A549 (cell line): ENCODE data around the gene EXOC2. TPM values are rescaled to one million over a fixed set of nuclear protein-coding genes. Genes with fewer than 3 reads are reported as not detected.

Source experiments
- ATAC-seq, 2 experiments: fragments of 200-7000 bp in 1 of 2; fragments of >200 bp in 1 of 2; cut with Nextera tagmentation in 1 of 2; cut with Tn5 transposase in 1 of 2; 3 replicates each; pipeline versions ENCODE4 v1.8.0 to v1.9.1; 2018 to 2020; ENCODE audit warnings: mild to moderate bottlenecking in 1 of 2, moderate library complexity in 1 of 2
- CTCF ChIA-PET: fragments of 300-600 bp; sonication (Branson Sonifier 250); formaldehyde crosslinking; extraction: SDS; loops from one replicate; lab custom pipeline; 2021; ENCODE audit warnings: antibody characterized with exemption, inconsistent platforms; lab: Yijun Ruan, JAX
- POLR2A ChIA-PET: fragments of 350-600 bp; formaldehyde crosslinking; extraction: SDS; loops from one replicate; lab custom pipeline; 2021; ENCODE audit warnings: antibody characterized with exemption, inconsistent platforms; lab: Yijun Ruan, JAX
- DNase-seq, 2 experiments: peaks; one replicate each; pipeline versions ENCODE4 v3.0.0 to v3.0.0-alpha.2; 2011 to 2016; ENCODE audit warnings: low read depth in 1 of 2, low spot score in 1 of 2
- FAIRE-seq: peaks from 2 replicates; lab custom pipeline; 2011; peaks lifted over from hg19 to GRCh38; lab: Jason Lieb, UNC
- H3K27ac ChIP-seq, 2 experiments: fragments of >200 bp; sonication (Bioruptor Twin); formaldehyde crosslinking; 3 replicates each; pipeline ENCODE4 v1.5.1; 2016 to 2017
- H3K4me1 ChIP-seq: fragments of >200 bp; sonication (Bioruptor Twin); formaldehyde crosslinking; 3 replicates; pipeline ENCODE4 v1.6.1; 2016
- H3K4me2 ChIP-seq: fragments of >200 bp; sonication (Bioruptor Twin); formaldehyde crosslinking; 3 replicates; pipeline ENCODE4 v1.6.1; 2016
- H3K4me3 ChIP-seq: fragments of >200 bp; sonication (Bioruptor Twin); formaldehyde crosslinking; 3 replicates; pipeline ENCODE4 v1.5.1; 2016
- H3K9me3 ChIP-seq: fragments of >200 bp; sonication (Bioruptor Twin); formaldehyde crosslinking; 3 replicates; pipeline ENCODE4 v1.6.1; 2016
- CBX2 ChIP-seq: fragments of 200-600 bp; sonication (generic); IDR thresholded peaks from 2 replicates; pipeline ENCODE4 v1.6.1; 2016; ENCODE audit warnings: low read depth, mild to moderate bottlenecking, borderline replicate concordance
- CEBPB ChIP-seq, 2 experiments: fragments of >200 bp in 1 of 2; sonication (Bioruptor Twin) in 1 of 2; formaldehyde crosslinking in 1 of 2; IDR thresholded peaks; 2 replicates each; pipeline ENCODE4 v1.6.1; 2012 to 2016
- EHMT2 ChIP-seq: fragments of 200-600 bp; sonication (generic); IDR thresholded peaks from 2 replicates; pipeline ENCODE4 v1.6.1; 2016; ENCODE audit warnings: antibody characterized with exemption, low read depth, mild to moderate bottlenecking, moderate library complexity
- ESRRA ChIP-seq: fragments of 150-350 bp; IDR thresholded peaks from 2 replicates; pipeline ENCODE4 v1.6.1; 2014; ENCODE audit warnings: mild to moderate bottlenecking, low read length, borderline replicate concordance
- FOSB ChIP-seq: fragments of 250-450 bp; sonication (Bioruptor Pico); IDR thresholded peaks from 2 replicates; pipeline ENCODE4 v1.5.0; 2020; ENCODE audit warnings: mild to moderate bottlenecking, moderate library complexity
- FOSL2 ChIP-seq, 2 experiments: fragments of 450-650 bp in 1 of 2; fragments of >200 bp in 1 of 2; sonication (Bioruptor Twin) in 1 of 2; formaldehyde crosslinking; IDR thresholded peaks; 2 replicates each; pipeline versions ENCODE4 v1.5.0 to v1.6.1; 2016 to 2020; ENCODE audit warnings: mild to moderate bottlenecking in 1 of 2, moderate library complexity in 1 of 2
- FOXS1 ChIP-seq: fragments of 250-450 bp; sonication (Bioruptor Pico); IDR thresholded peaks from 2 replicates; pipeline ENCODE4 v1.5.0; 2020; ENCODE audit warnings: mild to moderate bottlenecking, moderate library complexity
- HOXB13 ChIP-seq: fragments of 250-450 bp; sonication (Bioruptor Pico); IDR thresholded peaks from 2 replicates; pipeline ENCODE4 v1.5.0; 2020; ENCODE audit warnings: low read depth, mild to moderate bottlenecking, moderate library complexity
- JUNB ChIP-seq: fragments of >200 bp; sonication (Bioruptor Twin); formaldehyde crosslinking; IDR thresholded peaks from 2 replicates; pipeline ENCODE4 v1.6.1; 2016
- KDM1A ChIP-seq: fragments of 200-600 bp; sonication (generic); IDR thresholded peaks from 2 replicates; pipeline ENCODE4 v1.6.1; 2016; ENCODE audit warnings: low read depth, mild to moderate bottlenecking
- KDM5A ChIP-seq: fragments of 200-600 bp; sonication (generic); IDR thresholded peaks from 2 replicates; pipeline ENCODE4 v1.6.1; 2016; ENCODE audit warnings: antibody characterized with exemption, mild to moderate bottlenecking
- NFE2L2 ChIP-seq: fragments of 150-350 bp; conservative IDR thresholded peaks from 2 replicates; pipeline ENCODE4 v1.6.1; 2014; ENCODE audit warnings: low read length
- NPAS2 ChIP-seq: fragments of 250-450 bp; sonication (Bioruptor Pico); IDR thresholded peaks from 2 replicates; pipeline ENCODE4 v1.8.0; 2022; ENCODE audit warnings: mild to moderate bottlenecking, moderate library complexity, borderline replicate concordance
- NR3C1 ChIP-seq: fragments of >200 bp; sonication (Bioruptor Twin); formaldehyde crosslinking; IDR thresholded peaks from 3 replicates; pipeline ENCODE4 v1.6.1; 2017
- POLR2A ChIP-seq: IDR thresholded peaks from 2 replicates; pipeline ENCODE4 v1.6.1; 2012; ENCODE audit warnings: mild to moderate bottlenecking, low read length
- POLR2AphosphoS2 ChIP-seq: conservative IDR thresholded peaks from 2 replicates; pipeline ENCODE4 v1.6.1; 2012; ENCODE audit warnings: low read length, improper control_type of control experiment, inconsistent platforms
- RAD21 ChIP-seq, 2 experiments: fragments of >200 bp in 1 of 2; sonication (Bioruptor Twin) in 1 of 2; formaldehyde crosslinking in 1 of 2; IDR thresholded peaks in 1 of 2; conservative IDR thresholded peaks in 1 of 2; 2 replicates in 1 of 2; 3 replicates in 1 of 2; pipeline ENCODE4 v1.6.1; 2012 to 2018; ENCODE audit warnings: inconsistent platforms in 1 of 2
- RNF2 ChIP-seq: fragments of 200-600 bp; sonication (generic); IDR thresholded peaks from 2 replicates; pipeline ENCODE4 v1.6.1; 2016; ENCODE audit warnings: low read depth, mild to moderate bottlenecking, antibody characterized with exemption, moderate library complexity, borderline replicate concordance
- SMC3 ChIP-seq: fragments of >200 bp; sonication (Bioruptor Twin); formaldehyde crosslinking; IDR thresholded peaks from 3 replicates; pipeline ENCODE4 v1.6.1; 2018; ENCODE audit warnings: inconsistent platforms
- SREBF2 ChIP-seq: fragments of 450-650 bp; IDR thresholded peaks from 2 replicates; pipeline ENCODE4 v1.6.1; 2014; ENCODE audit warnings: mild to moderate bottlenecking, moderate library complexity
- TFCP2L1 ChIP-seq: fragments of 250-450 bp; sonication (Bioruptor Pico); IDR thresholded peaks from 2 replicates; pipeline ENCODE4 v1.5.0; 2021; ENCODE audit warnings: mild to moderate bottlenecking
- USF2 ChIP-seq: fragments of 450-650 bp; IDR thresholded peaks from 2 replicates; pipeline ENCODE4 v1.6.1; 2014; ENCODE audit warnings: antibody characterized with exemption
- WGBS: methylation state at CpG from one replicate; pipeline ENCODE4 v1.1.6; 2017; ENCODE audit errors: missing lambda C conversion rate; 5-methylcytosine and 5-hydroxymethylcytosine counted together
- polyA plus RNA-seq, 4 experiments: library from polyadenylated mRNA; depleted of rRNA in 3 of 4; stranded (reverse); fragments of >200 nt; fragmentation: RNase III in 1 of 4; extraction: RNeasy Plus Mini Kit Qiagen cat#74134 plus additional on column Dnase treatment in 1 of 4; gene quantifications; 2 replicates in 3 of 4; 3 replicates in 1 of 4; pipeline ENCODE4 v1.2.3, GENCODE V29; 2011 to 2017
- TF ChIP-seq, protein P1 (sequence below): IDR thresholded peaks from 2 replicates; pipeline ENCODE4 v1.6.1; 2012; ENCODE audit warnings: low read depth, borderline replicate concordance
- TF ChIP-seq, protein P2 (sequence below): fragments of 150-350 bp; IDR thresholded peaks from 2 replicates; pipeline ENCODE4 v1.6.1; 2014; ENCODE audit warnings: low read depth, mild to moderate bottlenecking, low read length

Gene EXOC2
- polyA plus RNA-seq, 2 of the 4 experiments (the other 2 are of a cell fraction) = 13.3 to 22.9 TPM

- Histone ChIP-seq H3K4me2 (no peak overlapping the region), H3K4me3 (no peak overlapping the region), H3K9me3 (0 out of 3 replicates have a peak, but pooled peaks cover 2% of the 10 kb centered on the region), H3K4me1 (no peaks in the 10 kb centered on the region), H3K27ac (no peak overlapping the region)
- 89% methylated on average over 11 of the region's 11 CpGs for WGBS
- TF ChIP-seq JUNB (no peak), TFCP2L1 (CRISPR knock-in tag) (no peak), RNF2 (no peak), RAD21 (conservative IDR thresholded peaks at IDR 0.05 in 1 of 2, IDR thresholded peaks at IDR 0.05 in 1 of 2) (no peak), SREBF2 (no peak), POLR2AphosphoS2 (no peak), NPAS2 (CRISPR knock-in tag) (no peak), EHMT2 (no peak), CEBPB (IDR thresholded peaks at IDR 0.05) (no peak), NR3C1 (no peak), SMC3 (no peak)
- TF ChIP-seq, protein P1, sequence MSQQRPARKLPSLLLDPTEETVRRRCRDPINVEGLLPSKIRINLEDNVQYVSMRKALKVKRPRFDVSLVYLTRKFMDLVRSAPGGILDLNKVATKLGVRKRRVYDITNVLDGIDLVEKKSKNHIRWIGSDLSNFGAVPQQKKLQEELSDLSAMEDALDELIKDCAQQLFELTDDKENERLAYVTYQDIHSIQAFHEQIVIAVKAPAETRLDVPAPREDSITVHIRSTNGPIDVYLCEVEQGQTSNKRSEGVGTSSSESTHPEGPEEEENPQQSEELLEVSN = no peak
- DNase-seq (no peak), FAIRE-seq (no peak), ATAC-seq (no peak)
- ChIA-PET CTCF (interaction anchor here (1.2 kb wide), 1 partner anchor 327 kb away, joined by 5 read pairs; no protein-coding TSS in a partner anchor), POLR2A (no interaction called here)
These were observed 177.7 kb downstream of the EXOC2 start for GRCh38 chr6:515267-515666.

GRCh38 chr6:514396-514978 lies 178.5 kb downstream of the EXOC2 start:
- no peak for DNase-seq
- H3K27ac ChIP-seq = no peak overlapping the region
- no peaks in the 10 kb centered on the region for H3K4me1 ChIP-seq
- WGBS = 84% methylated on average over 12 of the region's 12 CpGs
- FAIRE-seq = no peak
- ChIA-PET POLR2A (no interaction called here), CTCF (no interaction called here)
- 0 out of 3 replicates have a peak, but pooled peaks cover 2% of the 10 kb centered on the region for H3K9me3 ChIP-seq
- ATAC-seq = no peak
- no peak overlapping the region for H3K4me3 ChIP-seq
- H3K4me2 ChIP-seq = no peak overlapping the region
- no peak for TF ChIP-seq FOXS1 (CRISPR knock-in tag)
- TF ChIP-seq, protein P2, sequence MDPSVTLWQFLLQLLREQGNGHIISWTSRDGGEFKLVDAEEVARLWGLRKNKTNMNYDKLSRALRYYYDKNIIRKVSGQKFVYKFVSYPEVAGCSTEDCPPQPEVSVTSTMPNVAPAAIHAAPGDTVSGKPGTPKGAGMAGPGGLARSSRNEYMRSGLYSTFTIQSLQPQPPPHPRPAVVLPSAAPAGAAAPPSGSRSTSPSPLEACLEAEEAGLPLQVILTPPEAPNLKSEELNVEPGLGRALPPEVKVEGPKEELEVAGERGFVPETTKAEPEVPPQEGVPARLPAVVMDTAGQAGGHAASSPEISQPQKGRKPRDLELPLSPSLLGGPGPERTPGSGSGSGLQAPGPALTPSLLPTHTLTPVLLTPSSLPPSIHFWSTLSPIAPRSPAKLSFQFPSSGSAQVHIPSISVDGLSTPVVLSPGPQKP = no peak
- TF ChIP-seq KDM5A = no peak
- no peak for TF ChIP-seq FOSL2 (IDR thresholded peaks at IDR 0.05)
- TF ChIP-seq FOSL2 (CRISPR knock-in tag; IDR thresholded peaks at IDR 0.05) = no peak
- no peak for TF ChIP-seq ESRRA
- TF ChIP-seq JUNB = no peak
- no peak for TF ChIP-seq CBX2
- no peak for TF ChIP-seq NR3C1
- no peak for TF ChIP-seq RAD21 (conservative IDR thresholded peaks at IDR 0.05 in 1 of 2, IDR thresholded peaks at IDR 0.05 in 1 of 2)
- TF ChIP-seq POLR2A = no peak
- no peak for TF ChIP-seq TFCP2L1 (CRISPR knock-in tag)
- TF ChIP-seq POLR2AphosphoS2 = no peak
- TF ChIP-seq, protein P1 = no peak
- no peak for TF ChIP-seq NFE2L2
- TF ChIP-seq HOXB13 (CRISPR knock-in tag) = no peak
- no peak for TF ChIP-seq KDM1A
- TF ChIP-seq USF2 = no peak
- no peak for TF ChIP-seq FOSB (CRISPR knock-in tag)
- no peak for TF ChIP-seq NPAS2 (CRISPR knock-in tag)
